Left hindlimb (tissue), 1 donor: ENCODE data around the gene VPS52.
"Not testable (repeated sequence)": the region's sequence is repeated elsewhere in the genome, so short reads cannot be mapped to it uniquely, and the experiment has no call there.

Source experiments
- DNase-seq: peaks from one replicate; pipeline ENCODE4 v3.0.0-alpha.2; 2018

Gene VPS52

DNA sequence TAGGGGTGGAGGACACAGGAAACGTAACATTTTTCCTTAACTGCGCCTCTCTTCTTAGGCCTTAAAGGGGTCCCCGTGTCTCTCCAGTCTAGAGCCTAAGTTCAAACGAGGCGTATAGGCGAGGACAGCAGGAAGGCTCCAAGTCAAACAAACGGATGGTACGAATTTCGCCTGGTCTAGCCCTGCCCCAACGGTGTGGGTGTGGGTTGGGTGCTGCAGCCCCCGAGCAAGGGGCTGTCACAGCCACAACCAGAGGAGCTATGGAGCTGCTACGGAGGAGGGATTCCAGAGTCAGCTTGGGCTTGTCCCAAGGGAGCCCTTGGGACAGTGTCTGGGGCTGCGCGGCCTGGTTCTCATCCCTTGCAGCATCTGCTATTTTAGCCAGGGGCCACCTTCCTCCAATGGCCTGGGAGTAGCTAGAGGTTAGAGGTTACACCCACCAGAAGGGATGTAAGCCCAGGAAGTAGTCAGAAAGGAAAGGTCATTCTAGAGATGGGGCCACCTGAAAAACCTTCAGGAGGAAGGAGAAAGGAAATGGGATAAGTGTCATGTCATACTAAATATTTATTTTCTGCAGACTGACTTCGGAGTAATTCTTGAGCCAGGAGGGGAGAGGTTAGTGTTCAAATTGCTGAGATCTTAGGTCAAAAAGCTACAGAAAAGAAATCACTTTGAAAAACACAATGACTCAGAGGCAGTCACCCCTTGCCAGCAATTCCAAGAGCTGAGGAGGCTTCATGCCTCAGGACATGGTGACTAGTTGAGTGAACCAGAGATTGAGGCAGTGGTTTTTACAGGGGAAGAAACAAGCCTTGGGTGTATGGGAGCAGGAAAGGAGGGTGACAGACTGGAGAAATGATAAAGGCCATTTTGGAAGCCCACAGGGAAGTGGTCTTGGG lies 21.7 kb downstream of the VPS52 start:
- no peak for DNase-seq

GRCh38 chr6:33248932-33249731 lies 22.5 kb downstream of the VPS52 start:
- peak; percentile 97 for DNase-seq

DNA sequence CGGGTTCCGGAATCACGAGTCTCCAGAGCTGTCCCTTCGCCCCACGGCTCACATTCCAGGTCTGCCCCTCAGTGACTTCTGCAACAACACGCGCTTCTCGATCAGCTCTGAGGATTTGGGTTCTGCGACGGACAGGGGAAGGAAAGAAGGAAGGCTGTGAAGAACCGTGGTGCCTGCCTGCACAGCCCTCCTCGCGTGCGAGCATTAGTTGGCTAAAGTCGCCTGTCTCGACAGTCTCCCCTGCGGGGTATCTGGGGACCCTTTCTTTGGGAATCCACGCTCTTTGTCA lies 23.1 kb downstream of the VPS52 start:
- no peak for DNase-seq

DNA sequence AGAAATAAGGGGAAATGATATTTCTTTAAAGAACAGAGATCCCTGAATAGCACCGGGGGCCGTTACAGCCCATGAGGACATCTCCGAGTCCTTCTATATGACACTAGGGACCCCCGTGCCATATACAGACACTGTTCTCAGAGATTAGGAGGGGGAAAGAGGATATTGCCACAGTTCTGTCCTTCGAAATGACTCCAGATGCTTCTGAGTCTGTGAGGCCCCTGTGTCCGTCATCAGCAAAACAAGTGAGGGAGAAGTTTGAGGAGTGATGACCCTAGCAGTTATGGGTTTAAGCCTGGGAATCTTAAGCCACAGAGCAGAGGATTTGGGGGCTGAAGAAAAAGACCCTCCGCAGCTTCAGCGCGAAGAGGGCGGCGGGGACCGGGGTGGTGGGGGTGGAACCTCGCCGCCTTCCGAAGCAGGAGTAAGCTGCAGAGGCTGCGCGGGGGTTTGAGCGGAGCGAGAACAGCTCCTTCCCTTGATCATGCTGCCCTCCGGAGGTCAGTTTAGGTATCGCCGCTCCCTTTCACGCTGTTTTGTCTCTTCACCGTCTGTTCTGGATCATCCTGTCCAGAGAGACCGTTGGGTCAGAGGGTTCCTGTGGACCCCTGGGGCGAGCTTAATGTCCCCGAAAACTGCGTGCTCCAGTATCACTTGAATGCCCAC lies 23.6 kb downstream of the VPS52 start:
- DNase-seq: peak; percentile 90

DNA sequence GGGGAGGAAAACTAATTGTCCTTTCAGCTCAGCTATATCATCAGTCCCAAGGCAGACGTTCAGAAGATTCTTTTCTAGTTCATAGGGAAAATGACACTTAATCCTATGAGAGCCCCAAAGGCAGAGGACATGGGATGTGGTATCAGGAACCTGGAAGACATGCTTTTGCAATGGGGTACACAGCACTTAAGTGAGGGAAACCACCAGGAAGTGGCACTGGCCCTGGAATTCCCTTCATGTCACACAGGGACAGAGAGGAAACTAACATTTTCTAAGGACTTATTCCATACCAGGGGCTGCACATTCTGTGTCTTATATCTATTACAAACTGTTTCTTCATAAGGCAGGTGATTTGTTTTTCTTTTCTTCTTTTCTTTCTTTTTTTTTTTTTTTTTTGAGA lies 28.2 kb downstream of the VPS52 start:
- DNase-seq: no peak

- DNase-seq: no peak
These were observed 29.7 kb downstream of the VPS52 start for GRCh38 chr6:33241968-33242367.

GRCh38 chr6:33237741-33238140 lies 33.9 kb downstream of the VPS52 start:
- no peak for DNase-seq

DNA sequence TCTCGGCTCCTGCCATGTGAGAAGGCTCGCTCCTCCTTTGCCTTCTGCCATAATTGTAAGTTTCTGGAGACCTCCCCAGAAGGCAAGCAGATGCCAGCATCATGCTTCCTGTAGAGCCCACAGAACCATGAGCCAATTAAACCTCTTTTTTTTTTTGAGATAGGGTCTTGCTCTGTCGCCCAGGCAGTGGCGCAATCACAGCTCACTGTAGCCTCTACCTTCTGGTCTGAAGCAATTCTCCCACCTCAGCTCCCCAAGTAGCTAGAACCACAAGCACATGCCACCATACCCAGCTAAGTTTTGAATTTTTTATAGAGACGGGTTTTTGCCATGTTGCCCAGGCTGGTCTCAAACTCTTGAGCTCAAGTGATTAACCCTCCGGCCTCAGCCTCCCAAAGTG lies 34.8 kb downstream of the VPS52 start:
- DNase-seq: no peak

- DNase-seq: no peak
These were observed 35.3 kb downstream of the VPS52 start for GRCh38 chr6:33236328-33236727.

GRCh38 chr6:33235221-33235634 lies 36.4 kb downstream of the VPS52 start:
- DNase-seq: no peak

DNA sequence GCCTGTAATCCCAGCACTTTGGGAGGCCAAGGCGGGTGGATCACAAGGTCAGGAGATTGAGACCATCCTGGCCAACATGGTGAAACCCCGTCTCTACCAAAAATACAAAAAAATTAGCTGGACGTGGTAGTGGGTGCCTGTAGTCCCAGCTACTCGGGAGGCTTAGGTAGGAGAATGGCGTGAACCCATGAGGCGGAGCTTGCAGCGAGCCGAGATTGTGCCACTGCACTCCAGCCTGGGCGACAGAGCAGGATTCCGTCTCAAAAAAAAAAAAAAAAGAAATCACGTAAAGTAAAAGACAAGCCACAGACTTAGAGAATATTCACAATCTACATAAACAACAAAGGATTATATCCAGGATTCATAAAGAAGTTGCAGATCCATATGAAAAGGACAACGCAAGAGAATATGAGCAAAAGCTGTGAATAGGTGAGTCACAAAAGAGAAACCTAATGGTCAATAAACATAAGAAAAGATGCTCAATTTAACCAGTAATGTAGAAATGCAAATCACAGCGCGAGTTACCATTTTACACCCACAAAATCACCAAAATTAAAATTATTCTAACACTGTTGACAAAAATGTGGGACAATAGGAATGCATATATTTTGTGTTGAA lies 45.1 kb downstream of the VPS52 start:
- not testable (repeated sequence) for DNase-seq

GRCh38 chr6:33217681-33218080 lies 54.0 kb downstream of the VPS52 start:
- no peak for DNase-seq

DNA sequence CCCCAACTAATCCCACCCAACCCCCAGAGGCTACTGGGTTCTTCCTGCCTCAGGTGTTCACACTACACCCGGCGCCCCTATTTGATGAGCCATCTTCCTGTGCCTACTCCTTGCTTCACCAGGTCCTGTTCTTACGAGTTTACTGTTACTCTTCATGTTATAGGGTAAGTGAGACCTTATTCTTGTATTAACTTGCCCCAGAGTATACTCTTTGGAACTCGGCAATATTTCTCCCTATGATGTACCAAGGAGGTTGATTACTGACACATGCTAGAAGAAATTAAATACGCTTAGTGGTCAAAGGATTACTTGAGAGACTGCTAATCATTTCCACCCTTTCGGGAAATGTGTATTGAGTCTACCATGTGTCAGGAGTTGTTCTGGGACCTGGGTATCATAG lies 54.4 kb downstream of the VPS52 start:
- DNase-seq: no peak

- no peak for DNase-seq
These were observed 55.5 kb downstream of the VPS52 start for GRCh38 chr6:33216117-33216649.

- DNase-seq: no peak
These were observed 56.2 kb downstream of the VPS52 start for GRCh38 chr6:33215271-33216116.

- DNase-seq: no peak
These were observed 57.7 kb downstream of the VPS52 start for GRCh38 chr6:33213989-33214335.

- DNase-seq: peak; percentile 64
These were observed 58.3 kb downstream of the VPS52 start for GRCh38 chr6:33213166-33213988.

DNA sequence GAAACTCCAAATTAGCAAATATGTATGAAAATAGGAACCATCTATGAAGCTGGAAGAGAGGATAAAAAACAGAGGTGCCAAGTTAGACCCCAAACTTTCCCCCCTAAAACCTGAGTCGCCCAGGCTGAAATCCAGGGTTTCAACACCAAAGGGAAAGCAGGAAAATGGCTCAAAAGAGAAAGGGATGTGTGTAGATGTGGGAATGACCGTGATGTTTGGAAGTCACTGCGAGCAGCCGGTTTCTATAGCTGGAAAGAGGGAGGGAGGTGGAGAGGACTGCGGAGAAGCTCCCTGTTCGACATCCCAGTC lies 58.9 kb downstream of the VPS52 start:
- DNase-seq: no peak

DNA sequence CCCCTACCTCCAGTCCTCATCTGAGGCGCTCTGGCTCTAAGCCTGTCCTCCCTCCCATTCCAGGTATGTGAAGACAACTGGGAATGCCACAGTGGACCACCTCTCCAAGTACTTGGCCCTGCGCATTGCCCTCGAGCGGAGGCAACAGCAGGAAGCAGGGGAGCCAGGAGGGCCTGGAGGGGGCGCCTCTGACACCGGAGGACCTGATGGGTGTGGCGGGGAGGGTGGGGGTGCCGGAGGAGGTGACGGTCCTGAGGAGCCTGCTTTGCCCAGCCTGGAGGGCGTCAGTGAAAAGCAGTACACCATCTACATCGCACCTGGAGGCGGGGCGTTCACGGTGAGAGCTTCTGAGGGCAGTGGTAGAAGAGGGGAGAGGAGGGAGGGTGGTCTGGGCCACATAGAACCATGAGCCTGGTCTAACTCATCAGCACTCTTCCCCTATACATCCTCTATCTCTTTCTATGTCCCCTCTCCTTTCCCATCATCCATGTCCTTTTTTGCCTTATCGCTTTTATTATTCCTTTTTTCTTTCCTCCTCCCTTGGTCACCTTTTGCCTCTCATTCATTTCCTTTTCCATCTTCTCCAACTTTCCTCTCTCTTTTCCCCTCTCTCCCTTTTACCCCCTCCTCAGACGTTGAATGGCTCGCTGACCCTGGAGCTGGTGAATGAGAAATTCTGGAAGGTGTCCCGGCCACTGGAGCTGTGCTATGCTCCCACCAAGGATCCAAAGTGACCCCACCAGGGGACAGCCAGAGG lies 59.8 kb downstream of the VPS52 start:
- no peak for DNase-seq

GRCh38 chr6:33211136-33211535 lies 60.5 kb downstream of the VPS52 start:
- DNase-seq: no peak

DNA sequence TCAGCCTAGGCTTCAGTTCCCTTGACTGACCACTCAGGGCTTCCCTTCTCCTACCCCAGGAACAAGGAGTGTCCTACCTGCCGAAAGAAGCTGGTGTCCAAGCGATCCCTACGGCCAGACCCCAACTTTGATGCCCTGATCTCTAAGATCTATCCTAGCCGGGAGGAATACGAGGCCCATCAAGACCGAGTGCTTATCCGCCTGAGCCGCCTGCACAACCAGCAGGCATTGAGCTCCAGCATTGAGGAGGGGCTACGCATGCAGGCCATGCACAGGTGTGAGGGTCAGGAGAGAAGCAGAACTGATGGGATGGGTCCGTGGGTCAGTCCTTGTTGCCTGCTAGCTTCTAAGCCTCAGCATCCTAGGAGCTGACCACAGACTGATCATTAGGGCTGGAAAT lies 61.8 kb downstream of the VPS52 start:
- DNase-seq: peak; percentile 19
